Femur (tissue), 1 donor: ENCODE data around the gene OBP2A.
"Not testable (repeated sequence)": the region's sequence is repeated elsewhere in the genome, so short reads cannot be mapped to it uniquely, and the experiment has no call there.

Source experiments
- DNase-seq: peaks from one replicate; pipeline ENCODE4 v3.0.0-alpha.2; 2017

Gene OBP2A, protein sequence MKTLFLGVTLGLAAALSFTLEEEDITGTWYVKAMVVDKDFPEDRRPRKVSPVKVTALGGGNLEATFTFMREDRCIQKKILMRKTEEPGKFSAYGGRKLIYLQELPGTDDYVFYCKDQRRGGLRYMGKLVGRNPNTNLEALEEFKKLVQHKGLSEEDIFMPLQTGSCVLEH

DNA sequence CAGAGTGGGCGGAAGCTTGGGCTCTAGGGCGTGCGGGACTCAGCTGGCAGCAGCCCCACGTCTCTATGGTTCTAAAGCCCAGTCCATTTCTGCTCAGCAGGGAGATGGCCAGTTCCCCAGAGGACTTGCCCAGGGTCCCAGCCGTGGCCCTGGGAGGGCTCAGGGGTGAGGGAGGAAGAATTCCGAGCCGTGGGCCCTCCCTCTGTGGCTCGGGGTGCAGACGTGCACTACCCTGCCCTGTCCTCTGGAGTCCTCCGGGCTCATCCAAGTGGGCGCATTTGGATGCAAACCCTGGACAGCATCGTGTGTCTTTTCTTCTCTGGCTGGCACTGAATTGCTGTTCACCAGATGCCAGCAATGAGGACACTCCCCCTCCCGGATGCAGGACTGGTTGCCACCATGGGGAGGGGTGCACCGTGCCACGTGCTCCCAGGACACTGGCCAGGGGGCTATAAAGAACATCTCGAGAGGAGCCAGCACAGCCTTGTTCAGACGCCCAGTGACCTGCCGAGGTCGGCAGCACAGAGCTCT is at the start of gene OBP2A:
Gene OBP2A (plus strand): TSS at position 481 of the 531 bp plus-strand sequence. CDS start 55 bp downstream, outside the sequence.
- not testable (repeated sequence) for DNase-seq

GRCh38 chr9:135498381-135499126 is 47.4 kb upstream of the OBP2A start:
- no peak for DNase-seq

GRCh38 chr9:135499326-135500070 is 46.4 kb upstream of the OBP2A start:
- peak; percentile 94 for DNase-seq

GRCh38 chr9:135500071-135500524 is 45.8 kb upstream of the OBP2A start:
- no peak for DNase-seq

- peak; percentile 91 for DNase-seq
Measured at GRCh38 chr9:135500525-135501260, 45.2 kb upstream of the OBP2A start, which contains the start of gene MRPS2. Gene MRPS2, plus strand, starts transcription at chr9:135500682. Its CDS starts 29 bp downstream, at chr9:135500711.

GRCh38 chr9:135501261-135502167 is 44.4 kb upstream of the OBP2A start:
- no peak for DNase-seq

DNA sequence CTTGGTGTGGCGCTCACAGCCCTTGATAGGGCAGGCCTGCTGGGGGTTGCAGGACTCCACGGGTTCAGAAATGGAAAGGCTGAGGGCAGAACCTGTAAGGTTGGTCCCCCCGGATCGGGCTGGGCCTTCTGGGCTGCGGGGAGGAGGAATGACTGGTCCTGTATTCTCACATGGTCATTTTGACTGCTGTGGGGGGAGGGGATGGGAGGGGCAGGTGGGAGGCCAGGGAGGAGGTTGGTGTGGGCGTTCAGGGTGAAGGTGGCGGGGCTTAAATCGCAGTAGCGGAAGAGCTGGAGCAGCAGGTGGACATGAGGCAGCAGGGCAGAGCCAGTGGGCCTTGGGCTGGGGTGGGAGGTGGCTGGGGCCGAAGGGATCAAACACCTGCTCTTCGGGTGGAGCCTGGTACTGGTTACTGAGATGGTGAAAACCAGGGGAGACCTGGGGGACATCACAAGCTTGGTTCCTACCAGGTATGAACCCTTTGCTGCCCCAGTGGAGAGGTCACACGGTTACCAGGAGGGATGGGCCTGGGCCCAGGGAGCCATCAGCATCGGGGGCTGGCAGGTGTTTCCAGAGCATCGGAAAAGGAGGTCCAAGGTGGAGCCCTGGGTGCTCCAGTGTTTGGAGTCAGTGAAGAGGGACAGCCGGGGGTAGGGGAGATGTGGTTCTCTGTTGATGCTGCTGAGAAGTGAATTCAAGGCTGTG is 43.6 kb upstream of the OBP2A start:
- no peak for DNase-seq

DNA sequence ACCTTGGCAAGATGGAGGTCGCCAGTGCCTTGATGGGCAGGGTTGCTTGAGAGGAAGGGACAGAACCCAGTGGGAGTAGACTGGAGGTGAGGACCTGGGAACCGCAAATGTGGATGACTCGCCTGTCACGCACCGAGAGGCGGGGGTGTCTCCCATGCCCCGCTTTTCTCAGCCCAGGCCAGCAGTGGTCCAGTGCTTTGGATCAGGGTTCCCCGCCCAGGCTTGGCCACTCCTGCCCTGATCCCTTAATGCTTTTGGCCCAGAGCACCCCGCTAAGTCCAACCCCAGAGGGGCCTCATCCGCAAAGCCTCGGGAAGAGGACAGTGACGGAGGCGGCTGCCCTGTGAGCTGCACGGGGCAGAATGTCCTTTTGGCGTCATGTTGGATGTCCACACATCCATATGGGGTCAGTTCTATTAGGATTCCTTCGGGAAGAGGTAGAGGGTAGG is 43.0 kb upstream of the OBP2A start:
- peak; percentile 13 for DNase-seq

GRCh38 chr9:135503371-135504261 is 42.3 kb upstream of the OBP2A start:
- DNase-seq = peak; percentile 16

GRCh38 chr9:135504262-135505243 is 41.4 kb upstream of the OBP2A start:
- DNase-seq = peak; percentile 56

DNA sequence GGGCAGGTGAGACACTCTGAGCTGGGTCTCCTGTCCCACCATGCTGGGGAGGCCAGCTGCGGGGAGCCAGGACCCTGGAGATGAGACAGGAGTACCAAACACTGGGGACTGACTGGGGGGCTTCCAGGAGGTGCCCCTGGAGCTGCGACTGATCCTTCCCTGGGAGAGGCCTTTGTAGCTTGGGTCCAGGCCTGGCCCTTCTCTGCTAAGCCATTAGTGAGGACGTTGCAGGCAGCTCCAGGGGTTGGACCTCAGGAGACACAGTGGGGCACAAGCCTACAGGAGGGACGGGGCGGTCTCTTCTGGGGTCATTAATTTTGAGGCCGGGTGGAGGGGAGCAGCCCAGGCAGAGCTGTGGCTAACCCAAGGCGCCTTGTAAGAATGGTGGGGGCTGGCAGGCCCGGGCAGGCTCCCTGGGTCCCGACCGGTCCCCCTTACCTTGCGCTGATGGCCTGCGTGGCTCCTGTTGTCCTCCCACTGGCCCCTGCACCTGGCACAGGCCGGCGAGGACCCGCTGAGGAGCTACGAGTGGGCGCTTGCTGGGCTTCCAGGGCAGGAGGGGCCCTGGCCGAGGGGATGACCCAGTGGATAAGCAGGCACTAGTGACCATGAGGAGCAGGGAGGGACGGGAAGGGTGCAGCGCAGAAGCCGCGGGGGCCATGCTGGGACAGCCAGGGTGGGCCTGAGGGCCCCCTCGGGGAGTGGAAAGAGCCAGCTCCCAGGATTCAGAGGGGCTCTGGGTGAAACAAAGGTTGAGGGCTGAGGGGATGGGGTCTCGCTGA is 40.3 kb upstream of the OBP2A start:
- DNase-seq = peak; percentile 11

DNA sequence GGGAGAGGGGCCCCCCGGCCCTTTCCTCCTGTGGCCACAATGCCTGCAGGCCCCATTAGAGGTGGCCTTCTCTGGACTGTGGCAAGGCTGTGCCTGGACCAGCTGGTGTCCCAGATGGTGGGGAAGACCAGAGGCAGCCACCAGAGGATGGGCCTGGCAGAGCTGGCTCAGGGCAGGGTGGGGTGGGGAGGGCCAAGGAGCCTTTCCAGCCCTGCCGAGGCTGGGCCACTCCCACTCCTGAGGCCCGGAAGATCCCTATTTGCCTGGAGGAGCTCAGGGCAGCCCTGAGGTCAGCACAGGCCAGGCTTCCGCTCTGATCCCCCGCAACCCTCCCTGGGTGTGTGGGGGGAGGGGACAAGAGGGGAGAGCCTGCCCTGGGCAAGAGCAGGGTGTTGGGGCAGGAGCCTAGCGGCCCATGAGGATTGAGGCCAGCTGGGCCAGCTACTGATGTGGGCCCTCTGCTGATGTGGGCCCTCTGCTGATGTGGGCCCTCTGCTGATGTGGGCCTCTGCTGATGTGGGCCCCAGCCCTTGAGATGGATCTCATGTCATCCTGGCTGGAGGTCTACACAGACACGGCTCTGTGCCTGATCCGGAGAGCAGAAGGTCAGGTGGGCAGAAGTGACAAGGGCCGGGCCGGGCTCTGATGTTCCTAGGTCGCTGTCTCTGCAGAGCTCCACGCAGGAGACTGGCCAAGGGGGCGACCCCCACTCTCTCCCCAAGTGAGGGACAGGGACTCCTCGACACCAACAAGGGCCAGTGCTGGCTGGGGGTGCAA is 39.4 kb upstream of the OBP2A start:
- peak; percentile 14 for DNase-seq

DNA sequence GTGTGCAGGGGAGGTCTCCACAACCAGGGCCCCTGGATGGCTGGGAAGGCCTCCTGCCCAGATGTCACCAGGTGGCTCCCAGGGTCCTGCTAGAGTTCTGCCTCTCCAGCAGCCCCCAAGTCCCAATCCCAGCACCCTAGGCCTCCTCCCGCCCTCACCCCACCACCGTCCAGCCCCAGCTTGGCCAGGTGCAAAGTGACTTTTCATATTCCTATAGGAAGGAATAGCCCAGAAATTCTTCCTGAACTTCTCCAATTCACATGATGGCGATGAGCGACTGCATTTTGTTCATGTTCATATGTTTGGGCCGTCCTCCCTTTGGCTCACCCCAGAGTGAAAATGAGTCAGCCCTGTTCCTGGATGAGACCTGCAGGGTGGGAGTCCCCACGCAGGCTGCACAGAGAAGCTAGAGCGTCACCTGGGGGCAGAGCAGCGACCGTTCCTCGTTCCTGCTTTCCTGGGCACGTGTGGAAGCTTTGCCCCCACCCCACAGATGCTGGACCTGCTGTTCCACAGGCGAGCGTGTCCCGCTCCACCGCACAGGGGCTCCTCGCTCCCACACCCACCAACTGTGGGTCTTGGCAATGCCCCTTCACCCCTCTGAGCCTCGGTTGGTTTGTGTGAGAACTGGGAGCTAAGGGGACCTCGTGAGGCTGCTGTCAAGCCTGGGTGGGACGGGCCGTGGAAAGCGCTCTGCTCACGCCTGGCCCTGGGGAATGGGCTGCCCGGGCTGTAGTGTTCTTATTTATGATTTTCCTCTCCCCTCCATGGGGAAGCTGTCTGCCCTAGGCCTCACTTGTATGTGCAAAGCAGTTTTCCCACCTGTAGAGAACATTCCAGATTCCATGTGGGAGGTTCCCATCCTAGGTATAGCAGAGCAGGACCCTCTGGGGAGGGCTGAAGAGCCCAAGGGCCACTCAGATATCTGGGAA is 38.6 kb upstream of the OBP2A start:
- DNase-seq = peak; percentile 6

DNA sequence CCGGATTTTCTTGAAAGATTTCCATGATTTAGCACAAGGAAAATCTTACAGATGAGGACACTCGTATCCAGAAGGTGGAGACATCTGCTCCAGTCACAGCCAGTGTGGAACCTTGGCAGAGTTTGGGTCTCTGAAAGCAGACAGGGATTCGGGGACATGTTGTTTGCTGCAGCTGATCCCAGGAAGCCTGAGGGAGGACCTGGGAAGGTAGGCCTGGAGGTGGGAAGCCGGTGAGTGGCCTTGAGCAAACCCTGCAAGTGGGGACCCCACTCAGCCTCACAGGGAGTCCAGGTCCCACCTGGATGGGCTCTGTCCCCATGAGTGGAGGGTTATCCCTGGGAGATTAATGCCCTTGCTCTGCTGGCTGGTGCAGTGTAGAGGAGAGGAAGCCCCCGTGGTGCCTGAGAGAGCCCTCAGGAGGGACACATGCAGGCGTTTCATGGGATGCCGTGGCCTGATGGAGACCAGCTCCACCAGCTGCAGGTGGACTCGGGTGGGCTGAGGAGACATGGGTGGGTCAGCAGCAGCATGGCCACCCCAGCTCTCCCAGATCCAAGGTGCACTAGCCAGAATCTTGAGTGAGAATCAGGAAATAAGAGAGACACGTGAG is 37.6 kb upstream of the OBP2A start:
- peak; percentile 13 for DNase-seq

DNA sequence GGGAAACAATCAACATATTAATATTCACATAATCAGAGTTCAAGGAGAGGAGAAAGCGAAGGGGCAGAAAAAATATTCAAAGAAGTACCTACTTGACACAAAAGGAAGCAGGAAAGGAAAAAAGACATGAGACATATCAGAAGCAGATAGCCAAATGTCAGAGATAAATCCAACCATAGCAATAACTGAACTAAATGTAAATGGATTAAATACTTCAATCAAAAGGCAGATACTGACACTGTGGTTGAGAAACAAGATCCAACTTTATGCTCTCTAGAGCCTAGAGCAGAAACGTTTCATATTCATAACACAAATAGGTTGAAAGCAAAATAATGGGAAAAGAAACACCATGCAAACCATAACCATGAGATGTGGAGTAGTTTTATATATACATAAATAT is 36.5 kb upstream of the OBP2A start:
- no peak for DNase-seq
